Sigmoid colon (tissue), 7 donors: Measurements from ENCODE around the gene C1orf56. TPM values are rescaled to one million over a fixed set of nuclear protein-coding genes. Genes with fewer than 3 reads are reported as not detected.
A peak's percentile ranks its signal among the peaks of the same experiment; 100 is the strongest.

Experiments used
- DNase-seq: peaks from one replicate; pipeline ENCODE4 v3.0.0-alpha.2; 2019
- H3K27ac ChIP-seq, 4 donors: fragments of 200-600 bp; sonication (generic); one replicate each; pipeline ENCODE4 v1.5.1; 2016 to 2019; ENCODE audit warnings: mild to moderate bottlenecking in 1 of 4
- H3K27me3 ChIP-seq, 3 donors: fragments of 200-600 bp; sonication (generic); one replicate each; pipeline ENCODE4 v1.5.1; 2019; ENCODE audit warnings: mild to moderate bottlenecking in 1 of 3
- H3K36me3 ChIP-seq, 4 donors: fragments of 200-600 bp; sonication (generic); one replicate each; pipeline ENCODE4 v1.5.1; 2016 to 2019
- H3K4me1 ChIP-seq, 4 donors: fragments of 200-600 bp; sonication (generic); one replicate each; pipeline ENCODE4 v1.5.1; 2017 to 2019
- H3K4me3 ChIP-seq, 4 donors: fragments of 200-600 bp; sonication (generic); one replicate each; pipeline ENCODE4 v1.5.1; 2017 to 2019; ENCODE audit warnings: mild to moderate bottlenecking in 2 of 4, moderate library complexity in 1 of 4
- H3K9me3 ChIP-seq, 4 donors: fragments of 200-600 bp in 3 of 4; sonication (generic) in 3 of 4; one replicate each; pipeline versions ENCODE4 v1.5.1 to v1.6.1; 2013 to 2019
- CTCF ChIP-seq, 4 experiments: fragments of 450-650 bp in 3 of 4; fragments of 200-600 bp in 1 of 4; IDR thresholded peaks; one replicate each; pipeline ENCODE4 v1.5.1; 2016 to 2019; ENCODE audit warnings: antibody characterized with exemption in 4 of 4, mild to moderate bottlenecking in 3 of 4, moderate library complexity in 2 of 4
- EP300 ChIP-seq, 4 donors: sonication (generic); formaldehyde crosslinking; IDR thresholded peaks; one replicate each; pipeline ENCODE4 v1.6.1; 2017; ENCODE audit warnings: antibody characterized with exemption in 4 of 4
- POLR2A ChIP-seq, 2 donors: fragments of 450-650 bp; IDR thresholded peaks; one replicate each; pipeline ENCODE4 v1.6.1; 2016; ENCODE audit warnings: antibody characterized with exemption in 2 of 2, mild to moderate bottlenecking in 2 of 2, moderate library complexity in 2 of 2
- POLR2AphosphoS5 ChIP-seq, 4 donors: sonication (generic); formaldehyde crosslinking; IDR thresholded peaks; one replicate each; pipeline ENCODE4 v1.6.1; 2017; ENCODE audit warnings: antibody characterized with exemption in 4 of 4
- WGBS, 2 donors: extraction: QIAGEN DNeasy Blood & Tissue Kit; methylation state at CpG; one replicate each; pipeline ENCODE4 v1.1.7; 2013; 5-methylcytosine and 5-hydroxymethylcytosine counted together
- intact Hi-C: fragments of 100-400 bp; cut with DNase I; formaldehyde crosslinking; loops from one replicate; pipeline ENCODE4 v1.15.1; 2023
- polyA plus RNA-seq, 3 donors: library from polyadenylated mRNA; stranded (reverse); fragments of 200-250 nt; gene quantifications; one replicate each; pipeline ENCODE4 v1.2.3, GENCODE V29; 2013
- total RNA-seq, 4 donors: library from RNA; depleted of rRNA; stranded (reverse); fragments of >200 nt; gene quantifications; one replicate each; pipeline ENCODE4 v1.1.0, GENCODE V29; 2016
- donor health status: healthy with polysubstance abuse.
- donor health status: Bipolar disorder and iron deficiency.
- donor health status: healthy.

C1orf56 gene
- total and polyA plus RNA-seq, 7 donors, result 0.46 to 7.8 (median 4.1) TPM

- no peak overlapping the region for H3K4me3 ChIP-seq
- no peak overlapping the region for H3K27ac ChIP-seq
- H3K27me3 ChIP-seq, result no peaks in the 10 kb centered on the region
- intact Hi-C loops, result no loop called here
- H3K36me3 ChIP-seq, result peaks cover 9 to 57% (median 33%) of the 10 kb centered on the region in 4 donors
- H3K4me1 ChIP-seq, result peaks cover 0 to 42% (median 35%) of the 10 kb centered on the region in 4 donors
- H3K9me3 ChIP-seq, result no peaks in the 10 kb centered on the region
- 85 to 89% methylated on average over 4 of the region's 4 CpGs for WGBS, 2 donors
- DNase-seq, result no peak
- TF ChIP-seq CTCF (IDR thresholded peaks at IDR 0.05), result no peak
- TF ChIP-seq POLR2AphosphoS5 (IDR thresholded peaks at IDR 0.05), result no peak
- TF ChIP-seq EP300 (IDR thresholded peaks at IDR 0.05), result no peak
- TF ChIP-seq POLR2A (IDR thresholded peaks at IDR 0.05), result no peak
Measured at GRCh38 chr1:151001602-151002001, 45.9 kb upstream of the C1orf56 start.

GRCh38 chr1:151002051-151002450 is 45.5 kb upstream of the C1orf56 start:
- intact Hi-C loops, result no loop called here
- H3K4me1 ChIP-seq, result peaks cover 0 to 45% (median 38%) of the 10 kb centered on the region in 4 donors
- no peaks in the 10 kb centered on the region for H3K9me3 ChIP-seq
- WGBS, 2 donors, result 86% methylated on average over 3 of the region's 3 CpGs
- no peak overlapping the region for H3K4me3 ChIP-seq
- peaks cover 9 to 53% (median 29%) of the 10 kb centered on the region in 4 donors for H3K36me3 ChIP-seq
- no peak overlapping the region for H3K27ac ChIP-seq
- H3K27me3 ChIP-seq, result no peaks in the 10 kb centered on the region
- TF ChIP-seq POLR2AphosphoS5 (IDR thresholded peaks at IDR 0.05) (no peak), POLR2A (IDR thresholded peaks at IDR 0.05) (no peak), EP300 (IDR thresholded peaks at IDR 0.05) (no peak), CTCF (IDR thresholded peaks at IDR 0.05) (no peak)
- DNase-seq, result no peak

- Histone ChIP-seq H3K4me1 (peaks cover 0 to 50% (median 43%) of the 10 kb centered on the region in 4 donors), H3K4me3 (no peak overlapping the region), H3K9me3 (no peaks in the 10 kb centered on the region), H3K27me3 (no peaks in the 10 kb centered on the region), H3K36me3 (peaks cover 9 to 47% (median 23%) of the 10 kb centered on the region in 4 donors), H3K27ac (peak overlapping the region in 1 of 4 donors; percentile 6)
- WGBS, 2 donors, result 37 to 48% methylated on average over 2 of the region's 2 CpGs
- no peak for DNase-seq
- TF ChIP-seq POLR2AphosphoS5 (IDR thresholded peaks at IDR 0.05) (no peak), CTCF (IDR thresholded peaks at IDR 0.05) (no peak), EP300 (IDR thresholded peaks at IDR 0.05) (no peak), POLR2A (IDR thresholded peaks at IDR 0.05) (no peak)
- intact Hi-C loops, result no loop called here
Measured at GRCh38 chr1:151002611-151003010, 44.9 kb upstream of the C1orf56 start.

- Histone ChIP-seq H3K36me3 (peaks cover 9 to 41% (median 20%) of the 10 kb centered on the region in 4 donors), H3K27me3 (no peaks in the 10 kb centered on the region), H3K9me3 (no peaks in the 10 kb centered on the region), H3K27ac (peak overlapping the region in 3 of 4 donors; percentile 6 to 37 (median 33)), H3K4me3 (peak overlapping the region in 2 of 4 donors; percentile 56 to 63), H3K4me1 (peaks cover 0 to 55% (median 48%) of the 10 kb centered on the region in 4 donors)
- TF ChIP-seq POLR2AphosphoS5 (IDR thresholded peaks at IDR 0.05) (no peak), CTCF (IDR thresholded peaks at IDR 0.05) (no peak), POLR2A (IDR thresholded peaks at IDR 0.05) (no peak), EP300 (IDR thresholded peaks at IDR 0.05) (no peak)
- no peak for DNase-seq
- intact Hi-C loops, result no loop called here
Measured at GRCh38 chr1:151003180-151003579, 44.4 kb upstream of the C1orf56 start.
